LHCN-M2 (cell line): ENCODE results near the gene IQGAP1. TPM values are rescaled to one million over a fixed set of nuclear protein-coding genes. Genes with fewer than 3 reads are reported as not detected.

ENCODE experiments used
- DNase-seq: peaks from one replicate; pipeline ENCODE4 v3.0.0-alpha.2; 2012; ENCODE audit warnings: low read depth
- total RNA-seq: library from RNA; depleted of rRNA; stranded (reverse); fragments of >200 nt; gene quantifications from 2 replicates; pipeline ENCODE4 v1.2.3, GENCODE V29; 2014; rRNA removed

IQGAP1 gene
- total RNA-seq, 1 experiment from 2014 or later: 217 TPM

DNA sequence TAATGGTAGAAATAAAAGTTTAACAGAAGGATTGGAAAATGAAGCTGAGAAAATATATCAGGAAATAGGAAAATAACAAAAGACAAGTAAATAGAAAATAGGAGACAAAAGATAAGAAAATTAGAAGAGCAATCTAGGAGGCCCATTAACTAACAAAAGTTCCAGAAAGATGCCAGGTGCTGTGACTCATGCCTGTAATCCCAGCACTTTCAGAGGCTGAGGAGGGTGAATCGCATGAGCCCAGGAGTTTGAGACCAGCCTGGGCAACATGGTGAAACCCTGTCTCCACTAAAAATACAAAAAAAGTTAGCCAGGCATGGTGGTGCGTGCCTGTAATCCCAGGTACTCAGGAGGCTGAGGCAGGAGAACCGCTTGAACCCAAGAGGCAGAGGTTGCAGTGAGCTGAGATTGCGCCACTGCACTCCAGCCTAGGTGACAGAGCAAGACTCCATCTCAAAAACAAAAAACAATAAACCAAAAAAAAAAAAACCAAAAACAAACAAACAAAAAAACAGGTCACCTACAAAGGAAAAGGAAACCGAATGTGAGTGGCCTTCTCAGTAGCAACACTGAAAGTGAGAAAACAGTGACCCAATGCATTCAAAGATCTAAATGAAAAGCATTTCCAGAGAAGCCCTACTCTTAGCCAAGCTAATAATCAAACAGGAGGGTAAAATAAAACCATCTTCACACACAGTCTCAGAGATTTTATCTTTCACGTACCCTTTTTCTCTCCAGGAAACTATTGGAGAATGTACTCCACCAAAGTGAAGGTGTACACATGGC lies 136.2 kb downstream of the IQGAP1 start:
- peak; percentile 69 for DNase-seq

DNA sequence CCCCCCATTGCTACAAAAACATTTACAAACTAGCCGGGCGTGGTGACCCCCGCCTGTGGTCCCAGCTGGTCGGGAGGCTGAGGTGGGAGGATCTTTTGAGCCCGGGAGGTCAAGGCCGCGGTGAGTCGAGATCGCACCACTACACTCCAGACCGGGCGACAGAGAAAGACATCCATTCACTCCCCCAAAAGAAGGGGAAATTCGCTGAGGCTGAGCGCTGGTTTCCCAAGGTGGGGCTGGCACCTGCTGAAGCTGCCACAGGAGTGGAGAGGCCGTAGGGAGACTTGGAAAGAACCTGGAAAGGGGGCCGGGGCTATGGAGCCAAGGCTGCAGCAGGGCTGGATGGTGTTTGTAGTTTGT lies 140.9 kb downstream of the IQGAP1 start:
- DNase-seq: no peak

DNA sequence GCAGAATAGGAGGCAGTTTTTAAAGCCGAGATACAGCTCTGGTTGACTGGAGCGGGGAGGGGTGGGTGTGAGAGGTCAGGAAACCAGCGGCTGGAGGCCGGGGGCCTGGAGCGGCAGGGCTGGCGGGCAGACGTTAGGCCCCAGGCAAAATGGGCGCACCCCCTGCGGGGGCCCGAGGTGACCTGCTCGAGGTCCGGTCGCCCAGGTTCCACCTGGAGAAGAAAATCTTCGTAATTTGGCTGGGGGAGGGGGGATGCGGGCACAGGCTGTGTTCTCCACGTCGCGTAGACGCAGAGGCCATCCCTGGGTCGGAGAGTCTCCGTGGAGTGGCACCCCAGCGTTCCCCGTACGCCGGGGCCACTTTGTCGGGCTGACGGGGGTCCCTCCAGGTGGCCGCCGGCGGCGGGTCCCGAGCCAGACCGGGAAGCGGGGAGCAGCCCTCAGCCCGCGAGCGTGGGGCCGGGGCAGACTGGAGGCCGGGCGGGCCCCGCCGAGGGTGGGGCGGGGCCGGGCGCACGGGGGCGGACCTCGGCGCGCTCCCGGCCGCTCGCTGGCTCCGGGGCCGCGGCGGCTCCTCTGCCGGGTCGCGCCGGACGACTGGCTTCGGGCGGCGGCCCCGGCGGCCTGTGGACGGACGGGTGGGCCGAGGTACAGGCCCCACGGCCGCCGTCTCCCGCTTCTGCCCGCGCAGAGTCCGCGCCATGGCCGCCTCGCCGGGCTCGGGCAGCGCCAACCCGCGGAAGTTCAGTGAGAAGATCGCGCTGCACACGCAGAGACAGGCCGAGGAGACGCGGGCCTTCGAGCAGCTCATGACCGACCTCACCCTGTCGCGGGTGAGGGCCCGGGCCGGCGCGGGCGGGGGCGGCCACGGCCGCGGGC lies 141.6 kb downstream of the IQGAP1 start, which contains the start of gene CRTC3:
CRTC3 (plus strand) TSS at position 553 of the 879 bp plus-strand sequence; CDS start at position 702, 149 bp downstream.
- peak; percentile 53 for DNase-seq

DNA sequence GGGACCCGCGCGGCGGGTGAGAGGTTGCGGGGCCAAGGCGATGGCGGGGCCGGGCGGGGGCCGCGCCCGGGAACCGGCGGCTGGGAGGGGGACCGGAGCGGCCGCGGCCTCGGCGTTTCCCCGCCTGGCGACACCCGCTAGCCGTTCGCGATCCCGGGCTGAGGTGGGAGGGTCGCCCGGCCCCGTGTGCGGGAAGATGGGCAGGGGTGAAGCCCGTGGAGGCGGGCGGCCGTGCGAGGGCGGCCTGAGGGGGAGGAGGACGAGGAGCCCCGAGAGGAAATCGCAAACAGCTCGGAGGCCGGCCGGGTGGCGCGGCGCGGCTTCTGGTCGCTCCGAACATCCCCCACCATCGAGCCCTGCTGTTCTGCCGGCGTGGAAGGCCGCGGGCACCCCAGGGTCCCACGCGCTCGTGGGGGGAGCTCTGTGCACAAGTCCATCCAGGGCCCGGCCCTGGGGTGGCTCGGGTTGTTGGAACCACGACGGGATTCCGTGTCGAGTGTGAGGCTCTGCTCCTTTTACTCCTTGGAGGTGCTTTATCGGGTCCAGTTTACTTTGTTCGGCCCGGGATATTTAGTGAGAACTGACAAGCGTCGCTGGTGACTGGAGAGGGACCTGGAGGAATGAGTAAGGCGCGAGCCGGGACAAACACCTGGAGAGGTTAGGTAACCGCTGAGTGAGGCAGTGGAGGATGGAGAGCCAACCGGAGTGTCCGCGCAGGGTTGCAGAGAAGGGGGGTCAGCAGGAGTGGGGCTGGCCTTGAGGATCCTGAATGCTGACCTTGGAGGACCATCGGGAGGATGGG lies 142.4 kb downstream of the IQGAP1 start:
- peak; percentile 27 for DNase-seq

DNA sequence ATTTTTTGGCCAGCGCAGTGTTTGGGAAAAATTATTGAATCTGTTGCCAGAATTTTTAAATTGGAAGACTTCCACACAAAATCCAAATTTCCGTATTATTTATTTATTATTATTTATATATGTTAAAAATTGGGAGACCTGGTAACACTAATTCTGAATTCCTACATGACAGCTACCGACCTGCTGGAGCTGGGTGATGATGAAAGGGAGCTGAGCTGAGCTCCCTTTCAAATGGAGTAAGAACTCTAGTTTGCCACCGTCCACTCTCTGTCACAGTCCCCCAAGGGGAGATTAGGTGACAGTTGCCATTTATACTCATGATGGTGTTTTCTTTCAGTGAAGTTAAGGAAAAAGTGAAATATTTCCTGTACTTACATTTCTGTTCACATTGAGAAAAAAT lies 143.1 kb downstream of the IQGAP1 start:
- no peak for DNase-seq

DNA sequence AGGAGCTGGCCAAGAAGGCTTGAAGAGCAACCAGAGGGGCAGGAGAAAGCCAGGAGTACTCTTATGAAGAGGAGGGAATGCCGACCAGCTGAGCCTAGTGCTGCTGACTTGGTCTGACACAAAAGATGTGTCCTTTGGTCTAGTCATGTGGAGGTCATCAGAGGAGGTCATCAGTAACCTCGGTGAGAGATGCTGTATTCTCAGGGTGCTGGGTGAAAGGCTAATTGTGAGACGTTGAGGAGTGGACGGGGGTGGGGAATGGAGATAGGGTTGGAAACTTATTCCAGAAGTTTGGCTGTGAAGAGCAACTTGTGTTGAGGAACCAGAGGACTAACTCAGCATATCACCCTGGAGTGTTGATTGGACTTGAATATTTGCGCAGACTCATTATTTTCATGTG lies 147.2 kb downstream of the IQGAP1 start:
- no peak for DNase-seq

DNA sequence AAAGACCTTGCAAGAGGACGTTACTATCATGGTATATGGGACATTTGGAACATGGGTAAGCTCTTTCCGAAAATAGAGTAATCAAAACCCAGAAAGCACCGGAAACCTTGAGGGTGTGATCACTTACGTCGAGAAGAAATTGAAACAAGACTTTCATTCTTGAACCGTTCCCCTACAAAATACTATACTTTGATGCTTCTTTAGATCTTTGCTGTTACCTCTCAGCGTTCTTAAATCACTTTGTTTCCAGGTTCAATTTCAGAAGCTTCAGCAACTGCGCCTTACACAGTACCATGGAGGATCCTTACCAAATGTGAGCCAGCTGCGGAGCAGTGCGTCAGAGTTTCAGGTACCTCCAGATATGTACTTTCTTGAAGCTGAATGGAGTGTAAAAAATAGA lies 151.7 kb downstream of the IQGAP1 start:
- no peak for DNase-seq

DNA sequence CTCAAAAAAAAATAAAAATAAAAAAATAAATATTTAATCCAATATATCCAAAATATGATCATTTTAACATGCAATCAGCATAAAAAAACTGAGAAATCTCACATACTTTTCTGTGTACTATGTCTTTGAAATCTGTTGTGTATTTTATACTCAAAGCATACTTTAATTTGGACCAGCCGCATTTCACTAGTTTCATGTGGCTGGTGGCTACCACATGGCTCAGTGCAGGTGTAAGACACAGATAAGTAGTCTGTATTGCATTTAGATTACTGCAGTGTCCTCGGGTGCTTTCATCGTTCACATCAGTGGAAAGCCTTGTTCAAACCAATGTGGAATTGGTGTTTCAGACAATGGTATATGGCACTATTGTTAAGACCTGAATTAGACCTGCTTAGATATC lies 152.7 kb downstream of the IQGAP1 start:
- DNase-seq: no peak

DNA sequence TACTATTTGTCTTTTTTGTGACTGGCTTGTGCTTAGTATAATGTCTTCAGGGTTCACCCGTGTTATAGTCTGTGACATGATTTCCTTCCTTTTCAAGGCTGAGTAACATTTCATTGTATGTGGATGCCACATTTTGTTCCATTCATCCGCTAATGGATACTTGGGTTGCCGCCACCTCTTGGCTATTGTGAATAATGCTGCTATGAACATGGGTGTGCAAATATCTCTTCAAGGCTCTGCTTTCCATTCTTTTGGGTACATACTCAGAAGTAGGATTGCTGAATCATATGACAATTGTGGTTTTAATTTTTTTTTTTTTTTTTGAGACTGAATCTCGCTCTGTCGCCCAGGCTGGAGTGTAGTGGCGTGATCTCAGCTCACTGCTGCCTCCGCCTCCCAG lies 157.1 kb downstream of the IQGAP1 start:
- DNase-seq: peak; percentile 32

DNA sequence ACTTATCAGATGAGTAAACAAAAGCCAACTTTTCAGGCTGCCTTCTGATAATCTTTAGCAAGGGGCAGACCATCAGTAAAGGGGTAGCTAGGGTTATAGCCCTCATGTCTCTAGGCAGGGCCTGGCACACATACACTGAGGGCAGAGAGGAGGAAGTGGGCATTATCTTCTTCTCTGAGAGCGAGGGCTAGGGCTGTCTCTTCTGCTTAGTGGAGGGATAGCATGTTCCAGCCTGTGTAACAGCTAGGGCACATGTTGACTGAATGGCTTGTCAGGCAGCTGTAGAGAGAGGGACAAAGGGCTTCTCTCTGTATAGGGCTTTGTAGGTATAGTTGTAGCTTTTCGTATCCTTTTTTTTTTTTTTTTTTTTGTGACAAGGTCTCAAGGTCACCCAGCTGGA lies 159.5 kb downstream of the IQGAP1 start:
- no peak for DNase-seq

DNA sequence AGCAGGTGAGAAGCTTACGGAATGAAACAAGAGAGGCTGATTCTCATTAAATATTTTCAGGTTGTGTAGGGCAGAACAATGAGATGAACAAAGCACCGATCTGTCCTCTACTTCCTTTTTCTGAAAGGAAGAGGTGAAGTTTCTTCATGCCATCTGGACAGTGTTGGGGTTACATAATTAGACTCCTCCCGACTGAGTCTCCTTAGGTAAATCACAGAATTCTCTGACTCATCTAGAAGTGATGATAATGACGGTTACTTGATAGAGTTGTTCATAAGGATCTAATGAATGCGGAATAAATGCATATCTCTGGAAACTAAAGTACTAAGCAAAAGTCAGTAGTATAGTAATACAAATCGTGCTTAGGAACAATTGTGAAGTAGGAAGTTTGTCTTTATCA lies 162.9 kb downstream of the IQGAP1 start:
- peak; percentile 13 for DNase-seq

Other genes with a start within 250 kb of the IQGAP1 start
- gene SEMA4B, start 186.9 kb upstream of the IQGAP1 start, total RNA-seq: 6.3 and 7.0 TPM in 2 replicates
- 13.7 and 25.8 TPM in 2 replicates for gene CIB1, start 154.3 kb upstream of the IQGAP1 start, total RNA-seq
- 4.5 and 4.7 TPM in 2 replicates for gene GDPGP1, start 154.0 kb upstream of the IQGAP1 start, total RNA-seq
- gene TTLL13, start 138.7 kb upstream of the IQGAP1 start, total RNA-seq: not detected in 2 replicates
- 74.1 and 87.5 TPM in 2 replicates for gene NGRN, start 122.6 kb upstream of the IQGAP1 start, total RNA-seq
- 0.75 and 0.77 TPM in 2 replicates for gene ZNF774, start 36.0 kb upstream of the IQGAP1 start, total RNA-seq
- 14.8 and 17.0 TPM in 2 replicates for gene CRTC3, start 141.7 kb downstream of the IQGAP1 start, total RNA-seq